Caco-2 (cell line): ENCODE data around the gene ANXA7. TPM values are rescaled to one million over a fixed set of nuclear protein-coding genes. Genes with fewer than 3 reads are reported as not detected.

Experiments
- BruUV-seq: library from RNA; stranded (reverse); fragments of 400-500 nt; replicated peaks from 2 replicates; lab custom pipeline; 2021; lab: Mats Ljungman, UMichigan
- CTCF ChIA-PET: fragments of 300-600 bp; sonication (Branson Sonifier 250); formaldehyde crosslinking; loops from one replicate; lab custom pipeline; 2022; ENCODE audit warnings: antibody characterized with exemption; lab: Charles Lee
- POLR2A ChIA-PET: fragments of 300-600 bp; sonication (Branson Sonifier 250); formaldehyde crosslinking; loops from one replicate; lab custom pipeline; 2022; ENCODE audit warnings: antibody characterized with exemption; lab: Charles Lee
- DNase-seq, 2 experiments: peaks; one replicate each; pipeline versions ENCODE4 v3.0.0 to v3.0.0-alpha.2; 2020 to 2022
- H3K27me3 ChIP-seq: replicated peaks from 2 replicates; pipeline ENCODE4 v1.6.0; 2011; ENCODE audit warnings: low read length; ENCODE audit not compliant: control insufficient read depth, insufficient read depth
- H3K36me3 ChIP-seq: 2 replicates; pipeline ENCODE4 v1.5.1; 2011; ENCODE audit warnings: low read length; ENCODE audit not compliant: control insufficient read depth, insufficient read depth
- H3K4me1 ChIP-seq: fragments of 250-450 bp; sonication (Bioruptor Pico); 2 replicates; pipeline ENCODE4 v1.5.1; 2020; ENCODE audit warnings: mild to moderate bottlenecking
- H3K4me3 ChIP-seq: 2 replicates; pipeline ENCODE4 v1.5.1; 2011; ENCODE audit warnings: low read depth, mild to moderate bottlenecking, control low read depth, low read length
- H3K9me3 ChIP-seq: fragments of 250-450 bp; sonication (Bioruptor Pico); 2 replicates; pipeline ENCODE4 v1.5.1; 2020; ENCODE audit warnings: mild to moderate bottlenecking, moderate library complexity
- H3K27ac Mint-ChIP-seq: one replicate; pipeline ENCODE4 v1.8.0; 2022; ENCODE audit warnings: mixed read lengths; ENCODE audit not compliant: unreplicated experiment
- H3K27me3 Mint-ChIP-seq: one replicate; pipeline ENCODE4 v1.8.0; 2022; ENCODE audit warnings: mixed read lengths; ENCODE audit not compliant: insufficient read depth, unreplicated experiment
- H3K36me3 Mint-ChIP-seq: one replicate; pipeline ENCODE4 v1.8.0; 2022; ENCODE audit warnings: mild to moderate bottlenecking, mixed read lengths; ENCODE audit not compliant: insufficient read depth, unreplicated experiment
- H3K4me1 Mint-ChIP-seq: one replicate; pipeline ENCODE4 v1.8.0; 2022; ENCODE audit warnings: low read depth, mixed read lengths; ENCODE audit not compliant: unreplicated experiment
- H3K4me3 Mint-ChIP-seq: one replicate; pipeline ENCODE4 v1.8.0; 2022; ENCODE audit warnings: mild to moderate bottlenecking, moderate library complexity, mixed read lengths; ENCODE audit not compliant: unreplicated experiment
- H3K9me3 Mint-ChIP-seq: one replicate; pipeline ENCODE4 v1.8.0; 2022; ENCODE audit warnings: mixed read lengths; ENCODE audit not compliant: unreplicated experiment
- CTCF ChIP-seq, 2 experiments: fragments of 200-600 bp in 1 of 2; IDR thresholded peaks; 1 replicate in 1 of 2; 2 replicates in 1 of 2; pipeline versions ENCODE4 v1.5.1 to v1.8.0; 2011 to 2022; ENCODE audit warnings: antibody characterized with exemption in 1 of 2, control low read depth in 1 of 2, inconsistent platforms in 1 of 2, low read depth in 1 of 2, low read length in 1 of 2, mild to moderate bottlenecking in 1 of 2, moderate library complexity in 1 of 2; ENCODE audit not compliant: insufficient read depth in 1 of 2, severe bottlenecking in 1 of 2, unreplicated experiment in 1 of 2
- intact Hi-C: fragments of 100-400 bp; cut with micrococcal nuclease; formaldehyde crosslinking; loops from one replicate; pipeline ENCODE4 v1.10.0; 2022; ENCODE audit not compliant: unreplicated experiment
- total RNA-seq: library from RNA; stranded (reverse); gene quantifications from 2 replicates; pipeline ENCODE4 v1.2.3, GENCODE V29; 2022

The ANXA7 gene
- total RNA-seq, 1 experiment from 2014 or later: 240 TPM

DNA sequence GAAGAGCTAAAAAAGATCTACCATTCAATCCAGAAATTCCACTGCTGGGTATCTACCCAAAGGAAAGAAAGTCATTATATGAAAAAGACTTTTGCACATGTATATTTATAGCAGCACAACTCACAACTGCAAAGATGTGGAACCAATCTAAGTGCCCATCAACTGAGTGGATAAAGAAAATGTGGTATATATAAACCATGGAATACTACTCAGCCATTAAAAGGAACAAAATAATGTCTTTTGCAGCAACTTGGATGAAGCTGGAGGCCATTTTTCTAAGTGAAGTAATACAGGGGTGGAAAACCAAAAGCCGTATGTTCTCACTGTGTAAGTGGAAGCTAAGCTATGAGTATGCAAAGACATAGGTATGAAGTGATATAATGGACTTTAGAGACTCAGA lies 3.0 kb downstream of the ANXA7 start:
- no peak overlapping the region for H3K4me3 ChIP-seq
- POLR2A ChIA-PET: interaction anchor here (0.6 to 1.8 kb wide), 2 partner anchors 164 to 849 kb away, joined by 4 to 9 read pairs; partner anchors contain the start of gene DNAJC9
- H3K36me3 ChIP-seq: no peaks in the 10 kb centered on the region
- Mint-ChIP-seq H3K36me3 (peaks cover 41% of the 10 kb centered on the region), H3K27ac (no peak overlapping the region), H3K9me3 (no peaks in the 10 kb centered on the region), H3K4me1 (peaks cover 49% of the 10 kb centered on the region), H3K27me3 (no peaks in the 10 kb centered on the region), H3K4me3 (no peak overlapping the region)
- DNase-seq: no peak
- CTCF ChIA-PET: interaction anchor here (0.6 kb wide), 1 partner anchor 75 kb away, joined by 4 read pairs; no protein-coding TSS in a partner anchor
- no peak for TF ChIP-seq CTCF (IDR thresholded peaks at IDR 0.05; ENCODE audit: insufficient read depth in 1 of 2, low read depth in 1 of 2, low read length in 1 of 2, severe bottlenecking in 1 of 2, unreplicated experiment in 1 of 2)
- BruUV-seq: no TSS peak
- intact Hi-C loops: loop anchor here (5.0 to 10.0 kb wide), 3 partner anchors 54 to 234 kb away; partner anchors contain the start of genes CFAP70, MRPS16 and MYOZ1
- no peaks in the 10 kb centered on the region for H3K27me3 ChIP-seq
- peaks cover 50% of the 10 kb centered on the region for H3K4me1 ChIP-seq
- no peaks in the 10 kb centered on the region for H3K9me3 ChIP-seq

- Mint-ChIP-seq H3K4me3 (no peak overlapping the region), H3K36me3 (peaks cover 37% of the 10 kb centered on the region), H3K27me3 (no peaks in the 10 kb centered on the region), H3K9me3 (no peaks in the 10 kb centered on the region), H3K4me1 (peaks cover 36% of the 10 kb centered on the region), H3K27ac (no peak overlapping the region)
- ChIA-PET POLR2A (no interaction called here), CTCF (no interaction called here)
- no peak for DNase-seq
- BruUV-seq: no TSS peak
- Histone ChIP-seq H3K4me3 (no peak overlapping the region), H3K36me3 (no peaks in the 10 kb centered on the region), H3K27me3 (no peaks in the 10 kb centered on the region), H3K9me3 (no peaks in the 10 kb centered on the region), H3K4me1 (peaks cover 40% of the 10 kb centered on the region)
- no peak for TF ChIP-seq CTCF (IDR thresholded peaks at IDR 0.05; ENCODE audit: insufficient read depth in 1 of 2, low read depth in 1 of 2, low read length in 1 of 2, severe bottlenecking in 1 of 2, unreplicated experiment in 1 of 2)
- intact Hi-C loops: no loop called here
Observed at GRCh38 chr10:73408978-73409521, 4.8 kb downstream of the ANXA7 start.

- H3K27ac Mint-ChIP-seq: peak overlapping the region; percentile 31
Observed at GRCh38 chr10:73408061-73408460, 5.8 kb downstream of the ANXA7 start.

More at GRCh38 chr10:73408061-73408460, 5.8 kb downstream of the ANXA7 start:
- Histone ChIP-seq H3K9me3 (no peaks in the 10 kb centered on the region), H3K4me3 (no peak overlapping the region), H3K4me1 (peaks cover 40% of the 10 kb centered on the region), H3K27me3 (no peaks in the 10 kb centered on the region), H3K36me3 (no peaks in the 10 kb centered on the region)
- Mint-ChIP-seq H3K4me3 (peak overlapping the region; percentile 6), H3K27me3 (no peaks in the 10 kb centered on the region), H3K36me3 (peaks cover 32% of the 10 kb centered on the region), H3K9me3 (no peaks in the 10 kb centered on the region), H3K4me1 (peaks cover 36% of the 10 kb centered on the region)
- TF ChIP-seq CTCF (IDR thresholded peaks at IDR 0.05; ENCODE audit: insufficient read depth in 1 of 2, low read depth in 1 of 2, low read length in 1 of 2, severe bottlenecking in 1 of 2, unreplicated experiment in 1 of 2): no peak
- no peak for DNase-seq
- CTCF ChIA-PET: no interaction called here
- intact Hi-C loops: no loop called here
- BruUV-seq: no TSS peak
- POLR2A ChIA-PET: interaction anchor here (0.6 to 0.7 kb wide), 3 partner anchors 49 to 82 kb away, joined by 3 to 5 read pairs (median 4); no protein-coding TSS in a partner anchor
